HG02588 (cell line): ENCODE results near the gene PRM1.

Experiments
- ATAC-seq: cut with Tn5 transposase; IDR thresholded peaks from one replicate; pipeline ENCODE4 v1.9.1; 2021; ENCODE audit warnings: mild to moderate bottlenecking, moderate library complexity; ENCODE audit not compliant: unreplicated experiment

The PRM1 gene

DNA sequence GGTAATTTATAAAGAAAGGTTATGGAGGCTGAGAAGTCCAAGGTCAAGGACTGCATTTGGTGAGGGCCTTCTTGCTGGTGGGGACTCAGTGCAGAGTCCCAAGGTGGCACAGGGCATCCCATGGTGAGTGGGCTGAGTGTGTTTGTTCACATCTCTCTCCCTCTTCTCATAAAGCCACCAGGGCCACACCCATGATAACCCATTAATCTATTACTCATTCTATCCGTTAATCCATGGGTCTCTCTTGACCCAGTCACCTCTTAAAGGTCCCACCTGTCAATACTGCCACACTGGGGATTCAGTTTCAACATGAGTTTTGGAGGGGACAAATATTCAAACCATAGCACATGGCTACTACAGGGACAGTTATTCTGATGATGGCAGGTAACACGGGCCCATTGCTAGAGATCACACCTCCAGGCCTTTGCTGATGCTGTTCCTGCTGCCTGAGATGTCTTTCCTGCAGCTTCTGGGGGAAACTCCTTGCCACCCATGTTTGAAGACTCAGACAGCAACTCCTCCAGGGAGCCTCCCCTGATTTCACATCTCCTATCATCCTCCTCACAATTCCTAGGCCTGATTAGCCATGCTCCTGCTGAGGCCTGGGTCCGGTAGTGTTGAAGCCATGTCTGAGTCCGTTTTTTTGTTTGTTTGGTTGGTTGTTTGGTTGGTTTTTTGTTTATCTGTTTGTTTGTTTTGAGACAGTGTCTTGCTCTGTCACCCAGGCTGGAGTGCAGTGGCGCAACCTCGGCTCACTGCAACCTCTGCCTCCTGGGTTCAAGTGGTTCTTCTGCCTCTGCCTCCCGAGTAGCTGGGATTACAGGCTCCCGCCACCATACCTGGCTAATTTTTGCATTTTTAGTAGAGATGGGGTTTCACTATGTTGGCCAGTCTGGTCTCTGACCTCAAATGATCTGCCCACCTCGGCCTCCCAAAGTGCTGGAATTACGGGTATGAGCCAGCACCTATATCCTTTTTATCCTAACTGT lies 41.2 kb downstream of the PRM1 start:
- no peak for ATAC-seq

DNA sequence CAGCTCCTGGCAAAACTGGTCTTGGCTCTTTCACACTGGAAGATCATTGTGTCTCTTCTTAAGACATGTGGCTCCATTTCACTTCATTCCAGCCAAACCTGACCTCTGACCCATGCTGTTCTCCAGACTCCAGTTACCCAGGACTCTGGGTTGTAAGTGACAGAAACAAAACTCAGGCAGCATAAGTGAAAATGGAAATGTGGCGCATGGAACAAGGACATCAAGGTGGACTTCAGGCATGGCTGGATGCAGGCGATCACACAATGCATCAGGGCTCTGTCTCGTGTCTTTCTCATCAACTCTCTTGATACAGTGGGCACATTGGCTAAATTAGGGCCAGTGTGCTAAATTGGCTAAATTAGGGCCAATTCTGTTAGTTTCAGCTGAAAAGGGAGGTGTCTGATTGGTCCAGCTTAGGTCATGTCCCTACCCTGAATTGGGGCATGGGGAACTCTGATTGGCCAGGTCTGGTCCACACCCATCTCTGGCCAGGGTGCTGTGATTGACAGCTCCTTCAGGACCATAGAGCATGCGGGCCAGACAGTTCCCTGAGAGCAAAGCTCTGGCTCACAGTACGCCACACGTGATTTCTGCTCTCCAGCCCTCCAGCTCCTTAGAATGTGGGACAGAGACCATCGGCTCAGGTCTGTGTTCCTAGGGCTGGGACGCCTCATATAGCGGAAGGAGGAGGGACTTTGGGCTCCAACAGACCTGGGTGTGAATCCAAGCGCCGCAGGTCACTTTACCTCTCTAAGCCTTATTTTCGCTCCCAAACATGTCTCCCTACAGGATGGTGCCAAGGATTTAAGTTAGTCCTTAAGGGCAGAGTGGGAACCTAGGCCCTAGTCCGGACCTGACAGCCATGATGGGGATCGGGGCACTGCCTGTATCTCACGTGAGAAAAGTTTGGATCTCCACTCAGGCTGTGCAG lies 42.6 kb downstream of the PRM1 start:
- no peak for ATAC-seq

DNA sequence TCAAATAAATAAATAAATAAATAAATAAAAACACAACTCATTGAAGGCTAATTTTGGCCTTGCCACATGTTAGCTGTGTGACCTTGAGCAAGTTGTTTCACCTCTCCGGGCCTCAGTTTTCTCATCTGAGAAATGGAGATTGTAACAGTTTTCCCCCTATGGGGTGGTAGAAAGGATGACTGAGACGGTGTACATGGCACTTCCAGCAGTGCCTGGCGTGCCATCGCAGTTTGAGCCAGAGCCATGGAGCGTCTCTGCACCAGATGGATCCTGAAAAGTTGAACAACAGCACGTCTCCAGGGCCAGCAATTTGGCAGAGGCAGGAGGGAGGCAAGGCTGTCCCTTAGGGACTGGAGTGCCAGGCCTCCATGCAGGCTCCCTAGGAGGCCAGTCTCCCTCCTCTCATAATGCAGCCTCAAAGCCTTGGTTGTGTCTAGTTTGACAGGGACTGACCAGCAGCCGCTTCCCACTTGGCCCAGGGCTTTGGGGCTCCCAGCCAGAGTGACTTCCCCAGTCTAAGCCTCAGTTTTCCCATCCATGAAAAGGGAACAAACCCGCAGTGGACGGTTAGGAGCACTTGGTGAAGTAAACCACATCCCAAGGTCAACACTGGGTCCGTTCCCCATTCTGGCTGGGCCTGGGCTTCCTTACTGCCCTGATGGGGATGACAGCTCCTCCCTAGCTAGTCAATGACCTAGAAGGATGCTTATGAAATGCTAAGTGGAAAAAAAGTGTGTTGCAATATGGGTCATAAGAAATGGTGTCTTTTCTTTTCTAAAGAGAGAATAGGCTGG lies 44.5 kb downstream of the PRM1 start:
- ATAC-seq = no peak

DNA sequence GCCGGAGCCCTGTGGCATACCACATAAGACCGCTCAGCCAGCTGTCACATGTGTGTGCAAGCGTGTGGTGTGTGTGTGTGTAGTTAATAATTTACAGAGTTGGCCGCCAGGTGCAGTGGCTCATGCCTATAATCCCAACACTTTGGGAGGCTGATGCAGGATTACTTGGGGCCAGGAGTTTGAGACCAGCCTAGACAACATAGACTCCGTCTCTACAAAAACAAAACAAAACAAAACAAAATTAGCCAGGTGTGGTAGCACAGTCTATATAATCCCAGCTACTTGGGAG lies 45.5 kb downstream of the PRM1 start:
- no peak for ATAC-seq

DNA sequence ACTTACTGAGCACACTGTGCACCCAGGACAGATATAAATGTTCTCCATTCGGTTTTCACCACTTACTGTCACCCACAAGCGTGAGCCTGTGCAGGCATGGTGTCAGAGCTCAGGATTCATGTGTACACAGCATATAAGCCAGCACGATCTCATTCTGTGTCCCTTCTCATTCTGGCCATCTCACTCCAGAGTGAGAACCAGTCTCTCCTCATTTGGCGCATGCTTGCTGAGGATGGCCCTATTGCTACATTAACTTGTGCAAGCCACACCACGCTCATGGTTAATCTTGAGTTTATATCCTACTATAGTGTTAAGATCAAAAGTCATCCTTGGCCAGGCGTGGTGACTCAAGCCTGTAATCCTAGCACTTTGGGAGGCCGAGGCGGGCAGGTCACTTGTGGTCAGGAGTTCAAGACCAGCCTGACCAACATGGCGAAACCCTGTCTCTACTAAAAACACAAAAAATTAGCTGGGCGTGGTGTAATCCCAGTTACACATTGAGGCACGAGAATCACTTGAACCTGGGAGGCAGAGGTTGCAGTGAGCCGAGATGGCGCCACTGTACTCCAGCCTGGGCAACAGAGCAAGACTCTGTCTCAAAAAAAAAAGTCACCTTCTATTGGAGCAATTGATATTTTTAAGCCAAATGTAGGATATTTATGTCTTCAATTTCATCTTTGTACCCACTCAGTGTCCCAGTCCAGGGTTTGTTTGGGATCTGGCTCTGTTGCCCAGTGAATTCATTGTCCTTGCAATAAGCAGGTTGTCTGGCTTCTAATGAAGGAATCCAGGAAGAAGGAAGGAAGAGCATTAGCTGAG lies 46.0 kb downstream of the PRM1 start:
- ATAC-seq = no peak

DNA sequence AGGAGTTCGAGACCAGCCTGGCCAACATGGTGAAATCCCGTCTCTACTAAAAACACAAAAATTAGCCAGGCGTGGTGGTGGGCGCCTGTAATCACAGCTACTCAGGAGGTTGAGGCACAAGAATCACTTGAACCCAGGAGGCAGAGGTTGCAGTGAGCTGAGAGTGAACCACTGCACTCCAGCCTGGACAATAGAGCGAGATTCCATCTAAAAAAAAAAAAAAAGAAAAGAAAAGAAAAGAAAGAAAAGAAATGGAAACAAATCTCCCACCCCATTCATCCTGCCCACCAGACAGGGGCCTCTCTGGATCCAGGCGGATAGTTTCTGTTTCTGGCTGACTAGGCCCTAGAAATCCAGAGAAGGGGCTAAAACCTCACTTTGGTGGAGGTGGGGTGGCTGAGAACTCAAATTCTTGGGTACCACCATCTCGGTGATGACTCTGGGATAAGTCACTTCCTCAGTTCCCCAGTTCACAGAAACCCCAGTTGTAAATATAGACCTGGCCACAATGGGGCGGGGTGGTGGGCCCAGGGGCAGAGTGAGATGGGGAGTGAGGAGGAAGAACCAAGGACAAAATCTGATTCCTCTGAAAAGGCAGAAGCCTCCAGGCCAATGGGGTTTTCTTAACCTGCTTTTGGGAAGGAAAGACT lies 47.3 kb downstream of the PRM1 start:
- ATAC-seq = no peak

DNA sequence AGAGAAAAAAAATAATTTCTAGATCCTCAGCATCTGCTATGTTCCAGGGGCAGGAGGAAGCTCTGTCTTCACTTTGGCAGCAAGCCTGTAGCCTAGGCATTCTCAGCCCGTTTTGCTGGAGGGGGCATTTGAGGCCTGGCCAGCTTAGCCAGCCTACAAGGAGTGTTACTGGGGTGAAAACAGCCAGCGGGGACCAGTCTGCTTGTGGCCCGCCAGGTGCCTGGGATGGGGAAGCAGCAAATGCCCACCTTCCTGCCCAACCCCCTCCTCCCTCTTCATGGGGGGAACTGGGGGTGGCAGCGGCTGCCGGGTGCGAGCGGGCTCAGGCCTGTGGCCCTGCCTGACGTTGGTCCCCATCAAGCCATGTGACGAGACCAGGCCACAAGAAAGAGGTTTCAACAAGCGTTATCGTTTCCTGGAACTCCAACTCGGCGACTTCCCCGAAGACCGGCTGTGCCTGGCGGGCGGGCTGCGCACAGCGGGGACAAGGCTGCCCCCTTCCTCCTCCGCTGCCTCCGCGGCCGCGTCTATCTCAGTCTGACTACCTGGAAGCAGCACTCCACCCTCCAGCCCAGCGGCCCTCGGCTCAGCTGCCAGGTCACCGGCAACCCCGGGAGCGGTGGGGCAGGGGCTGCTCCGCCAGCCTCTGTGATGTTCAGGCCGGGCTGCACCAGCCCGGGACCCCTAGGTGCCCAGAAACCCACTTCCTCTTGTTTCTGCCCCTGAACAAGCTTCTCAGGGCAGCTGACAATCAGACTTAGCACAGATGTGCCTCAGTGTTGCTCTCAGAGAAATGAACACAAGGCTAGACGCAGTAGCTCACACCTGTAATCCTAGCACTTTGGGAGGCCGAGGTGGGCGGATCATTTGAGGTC lies 48.0 kb downstream of the PRM1 start:
- ATAC-seq = peak; percentile 56

- no peak for ATAC-seq
These were observed 48.8 kb downstream of the PRM1 start for GRCh38 chr16:11232302-11232851.

- no peak for ATAC-seq
These were observed 49.7 kb downstream of the PRM1 start for GRCh38 chr16:11231367-11231970.
